Activated CD4-positive, alpha-beta T cell treated with anti-CD3 and anti-CD28 coated beads, Interleukin-2, amount 10 ng/mL, durations not matched to agents 7 days and 5 days (primary cell): ENCODE measurements around the gene TVP23C. TPM values are rescaled to one million over a fixed set of nuclear protein-coding genes. Genes with fewer than 3 reads are reported as not detected.

Experiments
- CTCF ChIA-PET: fragments of 350-600 bp; sonication (Branson Sonifier 250); formaldehyde crosslinking; loops from one replicate; lab custom pipeline; 2021; ENCODE audit warnings: antibody characterized with exemption; lab: Charles Lee
- POLR2A ChIA-PET: fragments of 350-600 bp; sonication (Branson Sonifier 250); formaldehyde crosslinking; loops from one replicate; lab custom pipeline; 2021; ENCODE audit warnings: antibody characterized with exemption; lab: Charles Lee
- DNase-seq: peaks from one replicate; pipeline ENCODE4 v3.0.0-alpha.2; 2020
- H3K27ac Mint-ChIP-seq: one replicate; pipeline ENCODE4 v1.8.0; 2021; ENCODE audit warnings: mild to moderate bottlenecking, moderate library complexity, mixed read lengths
- H3K27me3 Mint-ChIP-seq: one replicate; pipeline ENCODE4 v1.8.0; 2021; ENCODE audit warnings: mixed read lengths
- H3K36me3 Mint-ChIP-seq: one replicate; pipeline ENCODE4 v1.8.0; 2021; ENCODE audit warnings: low read depth, mixed read lengths
- H3K4me1 Mint-ChIP-seq: one replicate; pipeline ENCODE4 v1.8.0; 2021; ENCODE audit warnings: mixed read lengths
- H3K4me3 Mint-ChIP-seq: one replicate; pipeline ENCODE4 v1.8.0; 2021; ENCODE audit warnings: mild to moderate bottlenecking, moderate library complexity, mixed read lengths
- H3K9me3 Mint-ChIP-seq: one replicate; pipeline ENCODE4 v1.8.0; 2021; ENCODE audit warnings: mixed read lengths
- total RNA-seq, 2 experiments: library from RNA; stranded (reverse); gene quantifications; one replicate each; pipeline ENCODE4 v1.2.3, GENCODE V29; 2021

Gene TVP23C
- total RNA-seq, 2 experiments from 2014 or later: 5.0 to 7.0 TPM

GRCh38 chr17:15501793-15502192 lies 61.5 kb downstream of the TVP23C start:
- CTCF ChIA-PET: no interaction called here
- H3K4me3 Mint-ChIP-seq: no peak overlapping the region
- H3K4me1 Mint-ChIP-seq: peaks cover 5% of the 10 kb centered on the region
- DNase-seq: no peak
- POLR2A ChIA-PET: no interaction called here
- H3K9me3 Mint-ChIP-seq: no peaks in the 10 kb centered on the region
- H3K27me3 Mint-ChIP-seq: no peaks in the 10 kb centered on the region
- no peak overlapping the region for H3K27ac Mint-ChIP-seq
- peaks cover 3% of the 10 kb centered on the region for H3K36me3 Mint-ChIP-seq

DNA sequence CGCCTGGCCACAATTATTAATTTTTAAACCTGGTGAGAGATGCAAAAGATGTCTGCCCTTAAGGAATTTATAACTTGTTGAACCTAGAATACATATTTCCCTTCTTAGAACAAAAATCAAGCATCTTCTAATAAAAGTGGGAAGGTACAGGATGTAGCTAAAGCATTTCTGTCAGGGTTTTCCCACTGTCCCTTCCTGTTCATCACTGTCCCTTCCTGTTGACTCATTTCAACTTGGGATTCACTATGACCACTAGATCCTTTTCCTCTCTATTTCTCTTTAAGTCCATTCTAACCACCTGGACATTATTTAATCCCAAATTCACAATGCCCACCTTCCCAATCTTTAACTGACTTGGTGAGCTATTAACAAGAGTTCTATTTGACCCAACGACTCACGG lies 62.0 kb downstream of the TVP23C start:
- Mint-ChIP-seq H3K4me3 (no peak overlapping the region), H3K9me3 (no peaks in the 10 kb centered on the region), H3K27me3 (no peaks in the 10 kb centered on the region), H3K36me3 (peaks cover 3% of the 10 kb centered on the region), H3K4me1 (peaks cover 5% of the 10 kb centered on the region), H3K27ac (no peak overlapping the region)
- no peak for DNase-seq
- POLR2A ChIA-PET: no interaction called here
- CTCF ChIA-PET: no interaction called here

- CTCF ChIA-PET: no interaction called here
- H3K4me1 Mint-ChIP-seq: peaks cover 5% of the 10 kb centered on the region
- no peak overlapping the region for H3K27ac Mint-ChIP-seq
- POLR2A ChIA-PET: no interaction called here
- no peak overlapping the region for H3K4me3 Mint-ChIP-seq
- H3K9me3 Mint-ChIP-seq: no peaks in the 10 kb centered on the region
- DNase-seq: no peak
- peaks cover 3% of the 10 kb centered on the region for H3K36me3 Mint-ChIP-seq
- H3K27me3 Mint-ChIP-seq: no peaks in the 10 kb centered on the region
Observed at GRCh38 chr17:15498107-15498506, 65.2 kb downstream of the TVP23C start.

GRCh38 chr17:15496735-15497670 lies 66.3 kb downstream of the TVP23C start:
- ChIA-PET POLR2A (no interaction called here), CTCF (interaction anchor here (1.2 kb wide), 1 partner anchor 12 kb away, joined by 3 read pairs; no protein-coding TSS in a partner anchor)
- no peaks in the 10 kb centered on the region for H3K27me3 Mint-ChIP-seq
- no peak overlapping the region for H3K27ac Mint-ChIP-seq
- H3K4me1 Mint-ChIP-seq: no peaks in the 10 kb centered on the region
- no peaks in the 10 kb centered on the region for H3K9me3 Mint-ChIP-seq
- DNase-seq: no peak
- H3K4me3 Mint-ChIP-seq: no peak overlapping the region
- peaks cover 3% of the 10 kb centered on the region for H3K36me3 Mint-ChIP-seq

GRCh38 chr17:15494821-15495220 lies 68.5 kb downstream of the TVP23C start:
- DNase-seq: no peak
- no peaks in the 10 kb centered on the region for H3K9me3 Mint-ChIP-seq
- CTCF ChIA-PET: interaction anchor here (1.2 kb wide), 1 partner anchor 10 kb away, joined by 3 read pairs; no protein-coding TSS in a partner anchor
- POLR2A ChIA-PET: no interaction called here
- no peak overlapping the region for H3K4me3 Mint-ChIP-seq
- no peaks in the 10 kb centered on the region for H3K27me3 Mint-ChIP-seq
- no peaks in the 10 kb centered on the region for H3K4me1 Mint-ChIP-seq
- H3K27ac Mint-ChIP-seq: no peak overlapping the region
- H3K36me3 Mint-ChIP-seq: peaks cover 3% of the 10 kb centered on the region

- Mint-ChIP-seq H3K27me3 (no peaks in the 10 kb centered on the region), H3K4me1 (no peaks in the 10 kb centered on the region), H3K4me3 (no peak overlapping the region), H3K9me3 (no peaks in the 10 kb centered on the region), H3K36me3 (no peaks in the 10 kb centered on the region), H3K27ac (no peak overlapping the region)
- CTCF ChIA-PET: no interaction called here
- POLR2A ChIA-PET: no interaction called here
- no peak for DNase-seq
Observed at GRCh38 chr17:15493693-15494035, 69.6 kb downstream of the TVP23C start.

GRCh38 chr17:15492791-15493692 lies 70.2 kb downstream of the TVP23C start:
- H3K4me3 Mint-ChIP-seq: no peak overlapping the region
- H3K36me3 Mint-ChIP-seq: no peaks in the 10 kb centered on the region
- CTCF ChIA-PET: interaction anchor here (1.0 kb wide), 1 partner anchor 10 kb away, joined by 3 read pairs; no protein-coding TSS in a partner anchor
- H3K27me3 Mint-ChIP-seq: no peaks in the 10 kb centered on the region
- POLR2A ChIA-PET: no interaction called here
- no peaks in the 10 kb centered on the region for H3K9me3 Mint-ChIP-seq
- no peaks in the 10 kb centered on the region for H3K4me1 Mint-ChIP-seq
- DNase-seq: no peak
- no peak overlapping the region for H3K27ac Mint-ChIP-seq

- POLR2A ChIA-PET: no interaction called here
- H3K27me3 Mint-ChIP-seq: no peaks in the 10 kb centered on the region
- CTCF ChIA-PET: interaction anchor here (1.0 kb wide), 1 partner anchor 11 kb away, joined by 3 read pairs; no protein-coding TSS in a partner anchor
- no peaks in the 10 kb centered on the region for H3K36me3 Mint-ChIP-seq
- no peak for DNase-seq
- H3K27ac Mint-ChIP-seq: no peak overlapping the region
- no peaks in the 10 kb centered on the region for H3K9me3 Mint-ChIP-seq
- no peak overlapping the region for H3K4me3 Mint-ChIP-seq
- H3K4me1 Mint-ChIP-seq: no peaks in the 10 kb centered on the region
Observed at GRCh38 chr17:15492186-15492585, 71.1 kb downstream of the TVP23C start.

DNA sequence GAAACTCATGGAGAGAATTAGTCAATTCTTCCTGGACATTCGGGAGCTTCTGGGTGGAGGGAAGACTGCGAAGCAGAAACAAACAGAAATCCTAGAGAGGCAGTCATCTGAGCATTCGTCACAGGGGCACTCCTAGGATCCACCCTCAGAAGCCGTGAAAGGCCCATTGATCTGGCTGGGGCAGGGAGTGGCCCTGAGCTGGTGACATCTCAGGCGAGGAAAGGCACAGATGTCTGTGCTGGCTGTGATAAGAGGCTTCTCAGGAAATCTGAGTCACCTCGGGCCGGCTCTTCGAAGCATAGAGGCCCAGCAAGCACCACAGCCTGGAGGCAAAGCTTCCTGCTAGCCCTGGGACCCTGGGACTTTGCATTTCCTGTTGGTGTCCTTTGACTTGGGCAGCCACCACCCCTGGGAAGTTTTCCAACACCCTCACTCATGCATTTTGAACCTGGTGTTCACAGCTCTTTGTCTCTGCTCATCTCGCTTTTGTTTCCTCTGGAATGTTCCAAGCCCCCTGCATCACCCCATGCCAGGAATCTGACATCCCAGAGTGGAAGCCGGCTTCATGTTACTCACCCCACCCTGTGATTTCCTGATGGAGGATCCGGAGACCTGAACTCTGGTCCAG lies 72.5 kb downstream of the TVP23C start:
- Mint-ChIP-seq H3K4me3 (no peak overlapping the region), H3K36me3 (no peaks in the 10 kb centered on the region), H3K4me1 (no peaks in the 10 kb centered on the region), H3K27ac (no peak overlapping the region), H3K27me3 (no peaks in the 10 kb centered on the region), H3K9me3 (no peaks in the 10 kb centered on the region)
- ChIA-PET POLR2A (no interaction called here), CTCF (no interaction called here)
- DNase-seq: no peak

DNA sequence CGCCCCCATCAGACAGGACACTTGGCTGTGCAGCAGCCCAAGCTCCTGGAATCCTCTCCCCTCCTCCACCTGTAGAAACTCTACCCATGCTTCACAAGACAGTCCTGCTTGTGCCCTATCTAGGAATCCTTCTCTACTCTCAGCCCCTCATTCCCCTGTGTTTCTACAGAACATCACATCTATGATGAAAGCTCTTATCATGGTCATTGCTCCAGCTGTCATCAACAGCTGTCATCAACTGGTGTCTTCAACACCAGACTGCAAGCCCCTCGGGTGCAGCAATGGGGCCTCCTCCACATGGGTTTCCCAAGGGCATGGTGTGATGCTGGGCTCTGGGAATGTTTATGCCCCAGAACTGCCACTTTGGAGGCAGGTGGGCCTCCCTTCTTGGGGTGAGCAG lies 74.7 kb downstream of the TVP23C start:
- H3K27me3 Mint-ChIP-seq: no peaks in the 10 kb centered on the region
- POLR2A ChIA-PET: no interaction called here

DNA sequence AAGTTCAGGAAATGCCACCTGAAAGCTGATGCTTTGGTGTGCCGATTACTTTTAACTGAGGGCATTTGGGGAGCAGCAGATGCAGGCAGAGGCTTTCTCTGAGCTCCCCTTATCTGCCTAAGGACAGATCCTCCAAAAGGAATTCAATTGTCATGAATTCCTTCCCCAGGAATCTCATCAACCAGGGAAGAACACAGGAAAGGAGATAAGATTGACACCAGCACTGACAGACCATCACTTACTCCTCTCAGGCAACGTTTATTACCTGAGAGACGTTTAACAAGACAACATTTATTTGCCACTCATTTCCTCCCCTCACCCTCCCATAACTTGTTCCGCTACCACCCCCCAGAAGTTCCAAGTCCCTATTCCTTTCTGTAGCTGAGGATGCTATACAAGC lies 78.2 kb downstream of the TVP23C start:
- Mint-ChIP-seq H3K27me3 (no peaks in the 10 kb centered on the region), H3K36me3 (no peaks in the 10 kb centered on the region), H3K4me1 (no peaks in the 10 kb centered on the region), H3K4me3 (no peak overlapping the region), H3K27ac (no peak overlapping the region), H3K9me3 (no peaks in the 10 kb centered on the region)
- DNase-seq: no peak
- POLR2A ChIA-PET: no interaction called here
- CTCF ChIA-PET: no interaction called here

More for the DNA sequence above, 74.7 kb downstream of the TVP23C start:
- H3K27ac Mint-ChIP-seq: no peak overlapping the region
- H3K4me3 Mint-ChIP-seq: no peak overlapping the region
- H3K4me1 Mint-ChIP-seq: no peaks in the 10 kb centered on the region
- CTCF ChIA-PET: interaction anchor here (1.2 to 1.8 kb wide), 2 partner anchors 8 to 15 kb away, joined by 3 read pairs; no protein-coding TSS in a partner anchor
- H3K9me3 Mint-ChIP-seq: no peaks in the 10 kb centered on the region
- DNase-seq: no peak
- no peaks in the 10 kb centered on the region for H3K36me3 Mint-ChIP-seq

DNA sequence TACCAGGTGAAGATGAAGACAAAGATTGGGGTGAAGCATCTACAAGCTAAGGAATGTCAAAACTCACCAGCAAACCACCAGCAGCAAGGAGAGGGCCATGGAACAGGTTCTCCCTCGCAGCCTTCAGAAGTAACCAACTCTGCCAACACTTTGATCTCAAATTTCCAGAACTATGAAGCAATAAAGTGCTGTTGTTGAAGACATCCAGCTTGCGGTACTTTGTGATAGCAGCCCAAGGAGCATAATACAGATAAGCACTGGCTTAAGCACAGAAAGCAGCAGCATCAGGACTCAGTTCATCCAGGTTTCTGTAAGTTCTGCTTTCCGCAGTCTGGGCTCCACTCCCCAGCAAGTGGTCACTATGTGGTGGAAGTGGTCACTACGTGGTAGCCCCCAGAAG lies 79.9 kb downstream of the TVP23C start:
- no peaks in the 10 kb centered on the region for H3K36me3 Mint-ChIP-seq
- no peaks in the 10 kb centered on the region for H3K4me1 Mint-ChIP-seq
- no peaks in the 10 kb centered on the region for H3K27me3 Mint-ChIP-seq
- no peak for DNase-seq
- ChIA-PET POLR2A (no interaction called here), CTCF (interaction anchor here (0.5 kb wide), 1 partner anchor 87 kb away, joined by 3 read pairs; no protein-coding TSS in a partner anchor)
- no peaks in the 10 kb centered on the region for H3K9me3 Mint-ChIP-seq
- no peak overlapping the region for H3K27ac Mint-ChIP-seq
- no peak overlapping the region for H3K4me3 Mint-ChIP-seq
